NCI-H2171 treated with DMSO at 0.1 percent for 48 hours (cell line): ENCODE data around the gene E2F3.

Experiments
- DNase-seq: peaks from one replicate; lab custom pipeline; 2025; lab: John Stamatoyannopoulos, UW

Gene E2F3

DNA sequence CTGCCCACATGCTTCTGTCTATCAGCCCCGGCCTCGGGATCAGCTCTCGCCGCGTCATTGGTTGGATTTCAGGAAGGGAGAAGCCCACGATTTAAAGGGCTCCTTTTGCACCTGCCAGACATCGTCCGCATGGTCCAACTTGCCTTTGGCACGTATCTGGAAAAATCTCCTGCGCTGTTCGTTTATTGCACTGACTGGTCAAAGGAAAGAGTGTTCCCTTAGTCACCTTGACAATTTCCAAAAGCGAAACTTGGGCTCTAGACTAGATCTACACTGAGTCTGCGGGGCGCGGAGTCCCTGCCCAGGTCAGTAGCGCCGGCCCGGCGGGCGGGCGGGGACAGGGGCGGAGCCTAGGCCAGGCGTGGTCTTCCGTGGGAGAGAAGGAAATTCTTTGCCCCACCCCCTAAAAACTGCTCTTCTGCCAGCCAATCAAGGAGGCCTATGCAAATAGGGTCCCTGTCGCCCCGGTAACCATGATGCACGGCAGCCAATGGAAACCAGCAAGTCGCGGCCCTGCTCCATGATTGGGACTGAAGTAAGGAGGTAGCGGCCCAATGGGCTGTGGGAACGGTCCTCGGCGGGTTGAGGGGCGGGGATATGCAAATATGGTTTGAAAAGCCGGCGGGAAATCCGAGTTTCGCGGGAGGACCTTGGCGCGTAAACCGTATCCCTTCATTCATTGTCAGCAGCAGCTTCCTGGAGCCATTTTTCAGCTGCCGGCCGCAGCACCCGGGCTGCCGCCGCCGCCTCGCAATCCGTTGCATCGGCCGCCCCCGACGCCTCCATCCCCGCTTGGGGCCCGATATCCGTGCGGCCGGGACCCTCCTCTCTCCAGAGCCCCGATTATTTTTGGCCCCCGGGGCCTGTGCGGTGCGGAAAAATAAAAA lies at the start of gene E2F3:
Gene E2F3 (plus strand): TSS at position 675 of the 887 bp plus-strand sequence. CDS start 354 bp downstream, outside the sequence.
- peak; percentile 100 for DNase-seq

DNA sequence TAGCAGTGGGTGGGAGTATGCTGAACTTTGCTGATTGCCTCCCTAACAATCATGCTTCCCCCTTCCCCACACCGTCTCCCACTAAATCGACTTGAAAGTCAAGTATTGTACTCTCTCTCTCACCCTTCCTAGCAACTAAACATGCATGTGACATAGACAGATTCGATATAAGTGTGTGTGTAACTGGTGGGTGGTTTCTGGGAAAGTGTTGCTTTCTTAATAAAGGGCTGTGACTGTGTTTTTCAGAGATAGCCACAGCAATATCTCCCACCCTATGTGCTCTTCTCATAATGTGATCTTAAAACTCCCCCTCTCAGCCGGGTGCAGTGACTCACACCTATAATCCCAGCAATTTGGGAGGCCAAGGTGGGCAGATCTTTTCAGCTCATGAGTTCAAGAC lies 49.3 kb upstream of the E2F3 start:
- no peak for DNase-seq

DNA sequence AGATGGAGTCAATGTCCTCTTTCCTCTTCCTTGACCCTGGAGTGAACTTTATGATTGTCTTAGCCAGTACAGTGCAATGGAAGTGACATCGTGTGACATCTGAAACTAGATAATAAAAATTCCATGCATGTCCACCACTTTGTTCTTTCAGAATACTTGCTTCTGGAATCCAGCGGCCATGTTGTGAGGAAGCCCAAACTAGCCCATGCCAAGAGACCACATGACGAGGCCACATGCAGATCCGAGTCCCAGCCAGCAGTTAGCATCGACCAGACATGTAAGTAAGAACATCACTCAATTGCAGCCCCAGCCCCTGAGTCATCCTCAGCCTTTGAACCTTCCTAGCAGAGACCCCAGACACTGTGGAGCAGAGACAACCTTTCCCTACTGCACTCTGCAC lies 48.5 kb upstream of the E2F3 start:
- DNase-seq, result no peak

DNA sequence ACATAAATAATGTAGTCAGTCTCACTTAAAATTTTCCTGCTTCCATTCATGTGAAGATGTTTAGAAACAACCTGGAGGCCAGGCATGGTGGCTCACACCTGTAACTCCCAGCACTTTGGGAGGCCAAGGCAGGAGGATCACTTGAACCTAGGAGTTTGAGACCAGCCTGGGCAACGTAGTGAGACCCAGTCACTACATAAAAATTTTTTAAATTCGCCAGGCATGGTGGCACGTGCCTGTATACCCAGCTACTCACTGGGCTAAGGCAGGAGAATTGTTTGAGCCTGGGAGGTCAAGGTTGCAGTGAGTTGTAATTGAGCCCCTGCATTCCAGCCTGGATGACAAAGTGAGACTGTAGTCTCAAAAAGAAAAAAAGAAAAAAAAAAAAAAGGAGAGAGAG lies 47.3 kb upstream of the E2F3 start:
- no peak for DNase-seq

DNA sequence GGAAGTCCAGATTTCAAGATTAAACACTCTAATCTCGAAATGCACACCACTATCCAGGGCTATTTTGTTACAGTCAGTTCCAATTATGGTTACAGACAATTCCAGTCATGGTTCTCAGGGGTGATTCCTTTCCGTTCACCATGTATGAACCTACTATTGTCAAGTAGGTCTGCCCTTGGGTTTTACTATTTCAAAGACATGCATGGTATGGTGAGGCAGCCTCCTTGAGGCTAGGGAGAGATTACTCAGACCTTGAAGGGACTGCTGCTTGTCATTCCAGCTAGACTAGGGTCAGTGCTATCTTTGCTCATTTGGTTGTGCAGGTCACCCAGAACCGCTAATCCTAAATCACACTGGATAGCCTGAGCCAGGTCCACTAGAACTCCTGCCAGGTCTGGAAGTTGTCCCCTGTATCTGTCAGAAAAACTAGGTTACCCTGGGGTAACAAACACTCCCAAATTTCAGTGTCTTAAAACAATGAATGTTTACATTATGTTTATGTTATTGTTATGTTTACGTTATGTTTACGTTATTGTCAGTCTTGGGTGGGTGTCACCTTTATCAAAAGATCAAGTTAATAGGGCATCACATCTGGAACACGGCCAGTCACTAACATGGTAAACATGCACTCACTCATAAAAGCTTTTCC lies 41.1 kb upstream of the E2F3 start:
- DNase-seq, result no peak

DNA sequence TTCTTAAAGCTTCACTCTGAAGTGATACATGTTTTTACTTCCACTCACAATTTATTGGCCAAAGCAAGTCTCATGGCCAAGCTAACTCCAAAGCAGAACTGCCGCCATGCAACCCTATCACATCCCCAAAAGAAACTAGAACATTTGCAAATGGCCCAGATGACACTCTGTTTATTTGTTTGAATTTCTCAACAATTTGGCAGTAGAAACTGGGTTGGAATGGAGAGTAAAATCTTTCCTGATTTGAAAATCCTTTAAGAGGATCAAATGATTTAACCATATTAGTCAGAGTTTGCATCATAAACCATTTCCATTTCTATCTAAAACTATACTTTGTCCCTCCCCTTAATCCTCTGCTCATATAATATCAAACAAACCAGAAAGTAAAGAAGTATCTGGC lies 39.1 kb upstream of the E2F3 start:
- no peak for DNase-seq

DNA sequence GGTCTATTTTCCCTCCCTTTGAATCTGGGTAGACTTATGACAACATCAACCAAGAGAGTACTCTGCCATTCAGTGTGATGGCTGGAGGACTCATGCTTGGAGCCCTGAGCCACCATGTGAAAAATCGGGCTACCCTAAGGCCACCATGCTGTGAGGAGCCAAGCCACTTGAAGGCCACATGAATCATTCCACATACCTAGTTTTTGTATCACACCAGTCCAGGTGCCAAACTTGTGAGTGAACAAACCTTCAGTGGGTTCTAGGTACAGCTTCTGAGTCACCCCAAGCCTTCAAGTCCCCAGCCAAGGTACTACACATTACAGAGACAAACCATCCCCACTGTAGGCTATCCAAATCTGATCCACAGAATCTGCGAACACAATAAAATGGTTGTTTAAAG lies 37.4 kb upstream of the E2F3 start:
- no peak for DNase-seq

DNA sequence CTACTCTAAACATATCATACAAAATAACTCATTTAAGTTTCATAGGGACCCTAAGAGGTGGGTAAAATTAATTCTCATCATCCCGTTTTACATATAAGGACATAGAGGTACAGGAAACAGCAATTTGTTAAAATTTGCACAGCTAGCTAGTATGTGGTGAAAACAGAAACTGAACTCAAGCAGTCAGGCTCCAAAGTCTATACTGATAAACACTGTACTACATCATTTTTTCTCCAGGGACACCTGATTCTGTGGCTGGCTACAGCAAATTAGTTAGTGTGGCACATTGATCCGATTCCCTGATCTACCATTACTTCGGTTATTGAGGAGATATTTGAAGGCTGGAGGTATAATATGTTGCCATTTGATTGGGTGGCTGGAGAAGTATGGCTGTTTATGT lies 36.2 kb upstream of the E2F3 start:
- DNase-seq, result no peak

DNA sequence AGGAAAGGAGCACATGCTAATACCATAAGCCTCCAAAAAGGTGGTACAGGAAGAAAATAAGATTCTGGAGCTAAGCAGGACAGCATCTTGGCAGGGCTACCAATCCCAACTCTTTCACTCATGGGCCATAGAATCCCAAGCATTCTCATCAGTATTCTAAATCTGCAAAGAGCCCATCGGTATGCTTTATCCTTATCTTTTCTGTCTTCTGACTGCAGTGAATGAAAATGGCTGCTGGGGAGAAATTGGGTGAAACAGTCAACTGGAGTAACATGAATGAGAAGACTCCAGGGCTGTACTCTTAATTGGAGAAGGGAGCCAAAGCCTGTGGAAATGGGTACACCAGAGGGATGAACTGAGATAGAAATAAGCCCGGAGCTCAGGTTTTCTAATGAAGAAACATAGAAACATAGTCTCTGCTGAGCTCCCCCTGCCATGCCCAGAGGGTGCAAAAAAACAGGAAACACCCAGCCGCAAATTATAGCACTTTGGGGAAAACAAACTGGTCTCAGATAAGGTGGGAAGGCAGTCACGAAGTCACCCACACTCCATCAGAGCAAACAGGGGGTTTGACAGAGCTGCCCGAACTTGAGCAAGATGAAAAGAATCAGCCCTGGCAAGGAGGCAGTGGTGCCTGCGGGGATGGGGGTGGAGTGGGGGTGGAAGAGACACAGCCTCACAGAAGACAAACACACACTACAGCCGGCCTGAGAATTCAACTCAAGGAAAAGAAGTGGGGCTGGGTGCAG lies 35.4 kb upstream of the E2F3 start:
- no peak for DNase-seq

DNA sequence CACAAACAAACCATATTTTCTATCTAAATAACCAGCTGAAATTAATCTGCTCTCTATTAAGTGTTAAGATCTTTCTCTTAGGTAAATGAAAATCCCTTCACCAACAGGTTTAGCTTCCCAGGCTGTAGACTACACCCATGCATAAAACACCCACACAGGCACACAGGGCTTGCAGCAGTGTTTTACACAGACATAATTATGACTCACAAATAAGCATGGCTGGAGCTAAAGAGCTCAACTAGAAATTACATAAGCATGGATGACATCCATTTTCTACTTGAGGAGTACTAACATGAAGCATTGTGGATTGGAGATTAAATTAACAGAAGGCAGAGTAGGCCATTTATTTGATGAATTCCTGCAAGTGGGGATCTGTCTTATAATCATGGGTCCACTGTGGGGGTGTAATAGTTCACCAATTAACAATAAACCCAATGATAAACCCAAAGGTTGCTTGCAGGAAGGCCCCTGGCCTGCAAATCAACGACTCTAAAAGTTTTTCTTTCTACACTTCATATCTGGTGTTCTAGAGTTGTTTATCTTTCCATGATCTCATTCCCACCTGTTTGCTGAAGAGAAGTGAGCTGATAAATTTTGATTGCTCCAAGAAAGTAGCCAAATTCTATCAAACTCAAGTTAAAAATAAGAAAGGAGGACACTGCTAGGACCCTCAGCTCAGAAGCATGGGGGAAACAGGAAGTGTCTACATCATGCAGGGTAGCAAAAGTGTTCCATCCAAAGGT lies 33.8 kb upstream of the E2F3 start:
- DNase-seq, result no peak

DNA sequence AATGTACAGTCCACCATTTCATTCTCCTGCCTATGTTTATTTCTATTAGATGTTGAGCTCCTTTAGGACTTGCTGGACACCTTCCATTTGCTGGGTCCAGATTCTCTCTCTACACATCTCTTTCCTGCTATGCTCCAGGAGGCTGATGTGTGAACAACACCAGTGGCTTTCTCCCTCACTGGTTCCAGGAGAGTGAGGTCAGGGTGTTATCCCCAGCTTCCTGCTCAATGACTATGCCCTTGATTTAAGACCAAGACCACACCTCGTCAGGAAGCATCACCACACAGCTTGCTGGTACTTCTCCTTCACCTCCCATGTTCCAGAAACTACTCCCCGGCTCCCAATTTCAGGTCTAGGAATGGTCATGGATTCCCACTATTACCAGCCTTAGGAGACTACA lies 31.3 kb upstream of the E2F3 start:
- no peak for DNase-seq

DNA sequence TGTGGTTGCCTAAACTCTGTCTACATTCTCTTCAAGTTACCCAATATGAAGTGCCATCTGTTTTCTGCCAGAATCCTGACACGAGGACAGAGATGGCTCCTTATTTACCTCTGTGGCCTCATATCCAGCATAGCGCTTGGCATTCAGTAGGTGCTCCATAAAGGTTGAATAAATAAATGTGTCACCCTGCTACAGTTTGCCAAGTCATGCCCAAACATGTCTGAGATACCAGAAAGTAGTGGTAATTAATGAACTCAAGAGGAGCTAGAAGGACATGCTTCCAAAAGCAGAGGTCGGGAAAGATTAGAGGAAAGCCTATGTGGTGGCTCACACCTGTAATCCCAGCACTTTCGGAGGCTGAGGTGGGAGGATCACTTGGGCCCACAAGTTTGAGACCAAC lies 30.9 kb upstream of the E2F3 start:
- DNase-seq, result peak; percentile 11

DNA sequence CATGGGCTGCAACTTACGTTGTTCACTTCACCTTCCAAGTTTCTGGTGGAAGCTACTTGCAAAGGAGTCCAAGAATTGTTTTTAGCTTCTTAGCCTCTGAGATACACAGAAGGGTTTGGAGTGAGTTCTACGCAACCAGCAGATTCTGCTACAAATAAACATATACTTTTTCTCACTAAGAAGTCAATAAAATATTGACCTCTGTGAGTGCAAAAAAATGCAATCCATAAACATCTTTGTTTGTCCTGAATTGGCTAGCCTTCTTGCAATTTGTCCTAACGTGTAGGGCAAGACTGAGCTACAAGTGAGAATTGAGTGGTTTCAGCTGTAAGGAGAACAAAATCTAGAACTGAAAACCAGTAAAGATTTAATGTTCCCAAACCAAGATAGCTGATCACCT lies 26.2 kb upstream of the E2F3 start:
- DNase-seq, result no peak

DNA sequence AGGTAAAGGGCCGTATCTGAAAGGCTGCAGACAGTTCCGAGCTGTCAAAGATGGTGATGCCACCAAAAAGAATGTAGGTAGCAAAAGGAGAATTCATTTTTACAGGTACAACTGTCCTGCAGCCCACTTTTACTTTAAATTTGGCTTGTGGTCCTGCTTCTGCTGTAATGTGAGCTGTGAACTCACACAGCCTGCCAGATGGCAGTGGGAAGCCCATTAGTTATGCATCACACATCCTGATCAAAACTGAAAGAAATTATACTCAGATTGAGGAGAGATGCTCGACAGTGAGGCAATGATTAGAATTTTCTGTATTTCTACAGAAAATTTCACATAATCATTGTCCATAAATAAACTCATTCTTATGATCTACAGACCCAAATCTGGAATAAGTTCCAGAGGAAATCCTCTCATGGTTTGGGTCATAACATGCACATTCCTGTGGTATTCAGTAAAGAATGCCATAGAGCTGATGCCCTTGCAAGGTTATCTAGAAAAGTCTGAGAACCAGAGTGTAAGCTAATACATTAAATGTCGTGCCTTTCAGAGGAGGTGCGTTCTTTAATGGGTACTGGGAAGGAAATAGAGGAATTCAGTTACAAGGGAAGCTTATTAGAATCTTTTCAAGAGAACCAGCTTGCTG lies 23.9 kb upstream of the E2F3 start:
- DNase-seq, result peak; percentile 88

DNA sequence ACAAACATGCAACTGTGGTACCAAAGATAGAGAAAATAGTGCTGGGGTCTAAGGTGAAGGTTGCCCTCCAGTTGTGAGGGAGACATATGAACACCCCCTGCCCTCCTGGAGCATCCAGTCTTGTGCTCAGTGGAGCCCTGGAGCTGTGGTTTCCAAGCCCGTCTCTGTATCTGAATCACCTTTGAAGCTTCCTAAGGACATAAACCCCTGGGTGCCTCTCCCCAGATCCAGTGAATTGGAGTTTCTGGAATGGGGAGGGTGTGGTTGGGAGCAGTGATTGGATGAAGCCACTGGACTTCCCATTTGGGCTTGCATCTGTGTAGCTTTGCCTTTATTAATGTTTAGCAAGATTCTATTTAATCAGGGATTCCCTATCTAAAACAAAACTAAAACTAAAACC lies 22.4 kb upstream of the E2F3 start:
- no peak for DNase-seq

DNA sequence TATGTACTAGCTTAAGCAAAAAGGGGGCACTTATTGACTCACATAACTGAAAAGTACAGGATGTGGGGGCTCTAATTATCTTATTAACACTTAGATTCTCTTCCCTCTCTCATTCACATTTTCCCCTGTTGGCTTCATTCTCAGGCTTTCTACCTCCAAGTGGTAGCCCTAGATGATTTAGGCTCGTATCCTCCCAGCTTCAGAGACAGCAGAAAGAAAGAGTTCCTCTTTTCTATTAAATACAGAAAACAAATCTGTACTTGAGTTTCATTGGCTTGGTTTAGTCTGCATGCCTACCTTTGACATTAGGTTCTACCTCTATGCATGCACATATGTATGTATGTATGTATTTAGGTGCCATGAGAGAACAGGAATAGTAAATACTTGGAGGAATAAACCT lies 15.5 kb upstream of the E2F3 start:
- no peak for DNase-seq

DNA sequence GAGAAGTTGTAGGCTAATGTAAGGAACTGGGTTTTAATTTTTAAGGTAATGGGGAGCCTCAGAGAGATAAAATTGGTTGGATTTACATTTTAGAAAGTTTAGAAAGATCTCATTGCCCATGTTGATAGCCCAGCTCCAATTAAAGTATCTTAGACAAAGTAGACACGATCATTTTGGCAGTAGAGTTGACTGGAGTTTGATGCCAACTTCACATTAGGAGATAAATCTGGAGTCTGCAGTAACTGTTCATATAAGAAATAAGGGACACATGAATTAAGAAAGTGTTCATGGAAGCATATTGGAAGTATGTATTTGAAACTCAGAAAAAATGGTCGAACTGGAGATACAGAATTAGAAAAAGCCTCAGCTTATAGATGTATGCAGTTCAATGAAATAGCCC lies 12.6 kb upstream of the E2F3 start:
- DNase-seq, result no peak

DNA sequence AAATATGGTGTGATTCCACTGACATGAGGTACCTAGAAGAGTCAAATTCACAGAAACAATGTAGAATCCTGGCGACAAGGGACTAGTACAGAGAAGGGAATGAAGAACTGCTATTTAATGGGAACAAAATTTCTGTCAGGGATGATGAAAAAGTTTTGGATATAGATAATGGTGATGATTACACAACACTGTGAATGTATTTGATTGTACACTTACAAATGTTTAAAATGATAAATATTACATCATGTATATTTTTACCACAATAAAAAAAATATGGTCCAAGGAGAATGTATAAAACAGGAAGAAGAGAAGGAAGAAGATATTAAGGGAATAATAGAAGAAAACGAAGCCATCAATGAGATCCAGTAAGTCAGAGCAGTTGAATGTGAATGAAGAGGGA lies 8.4 kb upstream of the E2F3 start:
- no peak for DNase-seq

DNA sequence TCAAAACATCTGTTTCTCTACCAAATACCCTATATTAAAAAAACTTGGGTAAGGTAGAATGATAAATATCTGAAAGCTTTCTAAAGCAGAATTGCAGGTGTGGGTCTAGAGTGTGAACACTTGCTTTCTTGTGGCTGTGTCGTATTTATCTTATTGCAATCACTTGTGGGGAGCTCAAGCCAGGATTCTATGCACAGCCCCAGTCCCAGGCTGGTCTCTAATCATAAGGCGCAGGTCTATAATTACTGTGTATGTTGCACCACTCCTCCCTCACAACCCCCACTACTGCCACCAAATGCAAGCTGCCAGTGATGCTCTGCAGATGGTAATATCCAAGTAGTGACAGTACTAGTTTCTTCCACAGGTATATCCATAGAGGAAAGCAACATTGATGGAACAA lies 2.2 kb upstream of the E2F3 start:
- DNase-seq, result no peak

DNA sequence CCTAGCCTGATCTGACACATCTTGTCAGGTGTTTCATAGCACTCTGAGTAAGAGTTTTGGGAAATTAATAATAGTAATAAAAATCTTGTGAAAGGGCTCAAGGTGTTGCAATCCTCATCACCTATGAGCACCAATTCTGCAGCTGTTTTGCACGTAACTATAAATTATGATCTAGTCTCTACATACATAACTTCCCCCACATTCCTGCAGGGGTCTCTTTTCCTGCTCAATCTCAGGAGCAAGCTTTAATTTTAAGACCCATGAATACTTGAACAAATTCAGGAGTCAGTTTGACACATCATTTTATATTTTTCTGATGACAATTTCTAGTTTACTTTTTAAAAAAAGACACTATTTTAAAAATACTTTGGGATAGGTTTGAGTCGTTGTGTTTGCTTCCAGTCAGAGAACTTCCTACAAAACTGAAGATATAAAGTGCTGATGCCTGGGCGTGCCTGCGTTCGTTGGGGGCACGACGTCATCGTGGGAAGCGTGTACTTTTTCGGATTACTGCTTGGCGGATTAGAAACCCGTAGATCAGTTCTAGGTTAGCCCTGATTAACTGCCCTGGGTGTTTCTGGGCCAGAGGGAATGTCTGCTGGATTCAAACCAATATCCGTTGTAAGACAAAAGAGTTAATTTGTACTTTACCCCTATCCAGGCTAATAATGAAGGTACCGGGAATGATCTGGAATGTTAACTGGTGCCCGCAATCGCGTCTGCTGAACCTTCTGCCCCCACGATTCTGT lies 1.0 kb upstream of the E2F3 start:
- DNase-seq, result peak; percentile 72

DNA sequence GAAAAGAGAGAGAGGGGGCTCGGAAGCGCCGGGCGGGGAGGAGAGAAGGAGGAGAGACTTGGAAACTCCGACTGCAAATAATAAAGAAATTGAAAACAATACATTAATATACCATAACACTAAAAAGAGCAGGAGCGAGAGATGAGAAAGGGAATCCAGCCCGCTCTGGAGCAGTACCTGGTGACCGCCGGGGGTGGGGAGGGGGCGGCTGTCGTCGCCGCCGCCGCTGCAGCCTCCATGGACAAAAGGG lies 338 bp downstream of the E2F3 start:
- peak; percentile 56 for DNase-seq
